ENCODE data around the gene VWA5B1. TPM values are rescaled to one million over a fixed set of nuclear protein-coding genes. Genes with fewer than 3 reads are reported as not detected.

The VWA5B1 gene
- total RNA-seq, 2 donors from 2014 or later = 0.44 TPM; not detected in 1

GRCh38 chr1:20347699-20348098 lies 57.0 kb downstream of the VWA5B1 start:
- peaks cover 4% of the 10 kb centered on the region for H3K27me3 ChIP-seq (ENCODE audit: control insufficient read depth, insufficient read depth, low read length, poor library complexity, severe bottlenecking)
- H3K9ac ChIP-seq (ENCODE audit: extremely low read depth, low read length, poor library complexity, severe bottlenecking) = no peak overlapping the region
- no peaks in the 10 kb centered on the region for H3K36me3 Mint-ChIP-seq (ENCODE audit: low read depth)
- peaks cover 1% of the 10 kb centered on the region for H3K9me3 Mint-ChIP-seq
- 93 to 100% methylated on average over 2 of the region's 2 CpGs for WGBS, 2 experiments (ENCODE audit: insufficient coverage in 1 of 2, insufficient read length in 1 of 2)
- peaks cover 8% of the 10 kb centered on the region for H3K4me1 Mint-ChIP-seq
- DNase-seq = no peak
- H3K4me3 ChIP-seq (ENCODE audit: low read length) = no peak overlapping the region
- H3K27ac ChIP-seq (ENCODE audit: low read depth, low read length) = no peak overlapping the region
- no peak overlapping the region for H3K4me3 Mint-ChIP-seq
- no peaks in the 10 kb centered on the region for H3K4me1 ChIP-seq (ENCODE audit: control insufficient read depth, insufficient read depth, low read length)
- peaks cover 21% of the 10 kb centered on the region for H3K27me3 Mint-ChIP-seq (ENCODE audit: insufficient read depth)
- H3K27ac Mint-ChIP-seq = no peak overlapping the region
- H3K9me3 ChIP-seq (ENCODE audit: control insufficient read depth, low read length) = no peaks in the 10 kb centered on the region
- no peak for TF ChIP-seq CTCF (conservative IDR thresholded peaks at IDR 0.05)
- H3K36me3 ChIP-seq (ENCODE audit: control insufficient read depth, insufficient read depth, low read length) = no peaks in the 10 kb centered on the region

- Histone ChIP-seq H3K4me1 (ENCODE audit: control insufficient read depth, insufficient read depth, low read length) (no peaks in the 10 kb centered on the region), H3K27ac (ENCODE audit: low read depth, low read length) (no peak overlapping the region), H3K36me3 (ENCODE audit: control insufficient read depth, insufficient read depth, low read length) (no peaks in the 10 kb centered on the region), H3K9ac (ENCODE audit: extremely low read depth, low read length, poor library complexity, severe bottlenecking) (no peak overlapping the region), H3K9me3 (ENCODE audit: control insufficient read depth, low read length) (no peaks in the 10 kb centered on the region), H3K27me3 (ENCODE audit: control insufficient read depth, insufficient read depth, low read length, poor library complexity, severe bottlenecking) (no peaks in the 10 kb centered on the region), H3K4me3 (ENCODE audit: low read length) (no peak overlapping the region)
- Mint-ChIP-seq H3K27me3 (ENCODE audit: insufficient read depth) (peaks cover 23% of the 10 kb centered on the region), H3K9me3 (peaks cover 1% of the 10 kb centered on the region), H3K36me3 (ENCODE audit: low read depth) (no peaks in the 10 kb centered on the region), H3K27ac (no peak overlapping the region), H3K4me1 (peaks cover 8% of the 10 kb centered on the region), H3K4me3 (no peak overlapping the region)
- no peak for DNase-seq
- 93 to 94% methylated on average over 13 of the region's 13 CpGs for WGBS, 2 experiments (ENCODE audit: insufficient coverage in 1 of 2, insufficient read length in 1 of 2)
- no peak for TF ChIP-seq CTCF (conservative IDR thresholded peaks at IDR 0.05)
Observed at GRCh38 chr1:20348326-20348915, 57.7 kb downstream of the VWA5B1 start.

GRCh38 chr1:20349561-20349960 lies 58.9 kb downstream of the VWA5B1 start:
- Mint-ChIP-seq H3K4me3 (no peak overlapping the region), H3K4me1 (peaks cover 1% of the 10 kb centered on the region), H3K27me3 (ENCODE audit: insufficient read depth) (peaks cover 17% of the 10 kb centered on the region), H3K9me3 (peaks cover 1% of the 10 kb centered on the region), H3K27ac (no peak overlapping the region), H3K36me3 (ENCODE audit: low read depth) (no peaks in the 10 kb centered on the region)
- H3K4me1 ChIP-seq (ENCODE audit: control insufficient read depth, insufficient read depth, low read length) = no peaks in the 10 kb centered on the region
- H3K9me3 ChIP-seq (ENCODE audit: control insufficient read depth, low read length) = no peaks in the 10 kb centered on the region
- no peaks in the 10 kb centered on the region for H3K36me3 ChIP-seq (ENCODE audit: control insufficient read depth, insufficient read depth, low read length)
- H3K27ac ChIP-seq (ENCODE audit: low read depth, low read length) = no peak overlapping the region
- H3K4me3 ChIP-seq (ENCODE audit: low read length) = no peak overlapping the region
- no peak for DNase-seq
- no peak for TF ChIP-seq CTCF (conservative IDR thresholded peaks at IDR 0.05)
- 87 to 100% methylated on average over 2 to 5 of the region's 5 CpGs for WGBS, 2 experiments (ENCODE audit: insufficient coverage in 1 of 2, insufficient read length in 1 of 2)
- no peaks in the 10 kb centered on the region for H3K27me3 ChIP-seq (ENCODE audit: control insufficient read depth, insufficient read depth, low read length, poor library complexity, severe bottlenecking)
- H3K9ac ChIP-seq (ENCODE audit: extremely low read depth, low read length, poor library complexity, severe bottlenecking) = no peak overlapping the region
